Loucy (cell line): Measurements from ENCODE around the gene DSG2.

ENCODE experiments used
- H2AFZ ChIP-seq: fragments of 200-600 bp; sonication (generic); 2 replicates; pipeline ENCODE4 v1.6.0; 2016; ENCODE audit warnings: antibody characterized with exemption, mild to moderate bottlenecking, low read length, moderate library complexity
- H3F3A ChIP-seq: fragments of 200-600 bp; 2 replicates; pipeline ENCODE4 v1.6.0; 2016; ENCODE audit warnings: antibody characterized with exemption, low read depth, mild to moderate bottlenecking
- H3K27me3 ChIP-seq: fragments of 200-600 bp; sonication (generic); 2 replicates; pipeline ENCODE4 v1.6.1; 2014; ENCODE audit warnings: low read length, mild to moderate bottlenecking; ENCODE audit not compliant: insufficient read depth, poor library complexity, severe bottlenecking
- H3K36me3 ChIP-seq: fragments of 200-600 bp; sonication (generic); 2 replicates; pipeline ENCODE4 v1.6.1; 2016; ENCODE audit warnings: low read length; ENCODE audit not compliant: insufficient read depth
- H3K4me1 ChIP-seq: fragments of 200-600 bp; sonication (generic); 2 replicates; pipeline ENCODE4 v1.5.1; 2014; ENCODE audit warnings: low read length, mild to moderate bottlenecking; ENCODE audit not compliant: insufficient read depth, poor library complexity, severe bottlenecking
- H3K4me2 ChIP-seq: fragments of 200-600 bp; sonication (generic); 2 replicates; pipeline ENCODE4 v1.6.0; 2014; ENCODE audit warnings: antibody characterized with exemption, low read length, low read depth, mild to moderate bottlenecking; ENCODE audit not compliant: poor library complexity, severe bottlenecking
- H3K4me3 ChIP-seq: fragments of 200-600 bp; sonication (generic); 2 replicates; pipeline ENCODE4 v1.5.1; 2014; ENCODE audit warnings: low read length, mild to moderate bottlenecking, mixed read lengths; ENCODE audit not compliant: poor library complexity, severe bottlenecking
- H3K79me2 ChIP-seq: fragments of 200-600 bp; sonication (generic); 2 replicates; pipeline ENCODE4 v1.6.1; 2014; ENCODE audit warnings: low read length; ENCODE audit not compliant: insufficient read depth
- H3K9ac ChIP-seq: fragments of 200-600 bp; sonication (generic); 2 replicates; pipeline ENCODE4 v1.6.0; 2014; ENCODE audit warnings: mild to moderate bottlenecking, low read depth, low read length, moderate library complexity; ENCODE audit not compliant: poor library complexity, severe bottlenecking
- H3K9me2 ChIP-seq: fragments of 200-600 bp; sonication (generic); replicated peaks from 2 replicates; pipeline ENCODE4 v1.6.1; 2016; ENCODE audit warnings: low read depth, low read length, mixed read lengths
- H3K9me3 ChIP-seq: fragments of 200-600 bp; sonication (generic); 2 replicates; pipeline ENCODE4 v1.6.1; 2014; ENCODE audit warnings: mild to moderate bottlenecking, antibody characterized with exemption, low read length, low read depth; ENCODE audit not compliant: insufficient read depth
- H4K20me1 ChIP-seq: fragments of 200-600 bp; sonication (generic); 2 replicates; pipeline ENCODE4 v1.6.0; 2014; ENCODE audit warnings: antibody characterized with exemption, low read length, mild to moderate bottlenecking; ENCODE audit not compliant: insufficient read depth, poor library complexity, severe bottlenecking
- EZH2phosphoT487 ChIP-seq: fragments of 200-600 bp; IDR thresholded peaks from 2 replicates; pipeline ENCODE4 v1.6.1; 2018; ENCODE audit warnings: antibody characterized with exemption, mild to moderate bottlenecking, moderate library complexity, borderline replicate concordance
- TF ChIP-seq, protein P1 (sequence below): fragments of 200-600 bp; sonication (generic); conservative IDR thresholded peaks from 2 replicates; pipeline ENCODE4 v1.5.1; 2014; ENCODE audit warnings: mild to moderate bottlenecking, antibody characterized with exemption, low read length

Gene DSG2

DNA sequence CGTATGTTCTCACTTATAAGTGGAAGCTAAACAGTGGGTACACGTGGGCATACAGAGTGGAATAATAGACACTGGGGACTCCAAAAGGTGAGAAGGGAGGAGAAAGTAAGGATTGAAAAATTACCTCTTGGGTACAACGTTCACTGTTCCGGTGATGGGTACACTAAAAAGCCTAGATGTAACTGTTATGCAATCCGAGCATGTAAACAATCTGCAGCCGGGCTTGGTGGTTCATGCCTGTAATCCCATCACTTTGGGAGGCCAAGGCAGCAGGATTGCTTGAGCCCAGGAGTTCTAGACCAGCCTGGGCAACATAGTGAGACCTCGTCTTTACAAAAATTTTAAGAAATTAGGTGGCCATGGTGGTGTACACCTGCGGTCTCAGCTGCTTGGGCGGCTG is 60.6 kb downstream of the DSG2 start:
- H3K36me3 ChIP-seq = no peaks in the 10 kb centered on the region
- no peak overlapping the region for H3K4me2 ChIP-seq
- H2AFZ ChIP-seq = no peak overlapping the region
- H4K20me1 ChIP-seq = no peaks in the 10 kb centered on the region
- H3K9ac ChIP-seq = no peak overlapping the region
- TF ChIP-seq, protein P1, sequence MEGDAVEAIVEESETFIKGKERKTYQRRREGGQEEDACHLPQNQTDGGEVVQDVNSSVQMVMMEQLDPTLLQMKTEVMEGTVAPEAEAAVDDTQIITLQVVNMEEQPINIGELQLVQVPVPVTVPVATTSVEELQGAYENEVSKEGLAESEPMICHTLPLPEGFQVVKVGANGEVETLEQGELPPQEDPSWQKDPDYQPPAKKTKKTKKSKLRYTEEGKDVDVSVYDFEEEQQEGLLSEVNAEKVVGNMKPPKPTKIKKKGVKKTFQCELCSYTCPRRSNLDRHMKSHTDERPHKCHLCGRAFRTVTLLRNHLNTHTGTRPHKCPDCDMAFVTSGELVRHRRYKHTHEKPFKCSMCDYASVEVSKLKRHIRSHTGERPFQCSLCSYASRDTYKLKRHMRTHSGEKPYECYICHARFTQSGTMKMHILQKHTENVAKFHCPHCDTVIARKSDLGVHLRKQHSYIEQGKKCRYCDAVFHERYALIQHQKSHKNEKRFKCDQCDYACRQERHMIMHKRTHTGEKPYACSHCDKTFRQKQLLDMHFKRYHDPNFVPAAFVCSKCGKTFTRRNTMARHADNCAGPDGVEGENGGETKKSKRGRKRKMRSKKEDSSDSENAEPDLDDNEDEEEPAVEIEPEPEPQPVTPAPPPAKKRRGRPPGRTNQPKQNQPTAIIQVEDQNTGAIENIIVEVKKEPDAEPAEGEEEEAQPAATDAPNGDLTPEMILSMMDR = no peak
- TF ChIP-seq EZH2phosphoT487 = no peak
- H3K4me1 ChIP-seq = peaks cover 4% of the 10 kb centered on the region
- no peaks in the 10 kb centered on the region for H3K9me3 ChIP-seq
- no peaks in the 10 kb centered on the region for H3K9me2 ChIP-seq
- no peaks in the 10 kb centered on the region for H3K27me3 ChIP-seq
- H3K4me3 ChIP-seq = no peak overlapping the region
- H3F3A ChIP-seq = no peaks in the 10 kb centered on the region
- H3K79me2 ChIP-seq = no peaks in the 10 kb centered on the region

DNA sequence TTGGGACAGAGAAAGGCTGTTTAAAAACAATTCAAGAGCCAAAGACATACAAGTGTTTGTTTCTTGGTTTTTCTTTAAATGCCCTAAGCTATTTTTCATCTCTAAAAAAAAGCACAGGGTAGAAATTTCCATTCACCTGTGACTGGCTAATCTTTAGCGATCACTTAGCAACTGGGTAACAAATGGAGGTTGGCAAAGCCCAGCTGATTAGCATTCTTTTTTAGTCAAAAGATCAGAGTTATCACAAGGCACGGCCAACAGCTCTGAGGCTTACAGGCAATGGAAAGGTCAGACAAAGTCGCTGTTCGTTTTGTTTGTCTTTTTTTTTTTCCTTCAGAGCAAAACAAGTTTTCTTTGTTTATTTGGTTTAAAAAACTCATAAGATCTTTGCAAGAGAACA is 64.7 kb downstream of the DSG2 start:
- Histone ChIP-seq H3K9ac (no peak overlapping the region), H3K27me3 (no peaks in the 10 kb centered on the region), H3K79me2 (no peaks in the 10 kb centered on the region), H4K20me1 (no peaks in the 10 kb centered on the region), H3F3A (no peaks in the 10 kb centered on the region), H3K36me3 (no peaks in the 10 kb centered on the region), H3K4me3 (no peak overlapping the region), H2AFZ (no peak overlapping the region), H3K9me2 (no peaks in the 10 kb centered on the region), H3K4me2 (no peak overlapping the region), H3K9me3 (no peaks in the 10 kb centered on the region), H3K4me1 (no peaks in the 10 kb centered on the region)
- TF ChIP-seq EZH2phosphoT487 = no peak
- TF ChIP-seq, protein P1 = no peak

DNA sequence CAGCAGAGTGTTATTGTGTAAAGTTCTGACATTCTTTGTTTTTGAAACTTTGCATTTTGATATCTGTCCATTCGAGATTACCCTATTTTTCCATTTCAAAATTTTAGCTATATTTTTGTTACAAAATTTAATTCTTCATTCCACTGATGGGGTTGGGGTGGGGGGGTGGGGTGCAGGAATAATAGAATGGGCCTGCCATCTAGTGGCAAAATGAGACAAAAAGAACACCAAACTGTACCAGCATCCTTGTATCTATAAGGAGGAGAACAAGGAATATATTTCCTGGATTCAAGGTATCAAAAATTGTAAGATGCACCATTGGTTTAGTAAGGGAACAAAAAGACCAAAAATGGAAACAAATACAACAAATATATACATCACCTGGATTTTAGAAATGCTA is 65.8 kb downstream of the DSG2 start:
- H3K9me2 ChIP-seq = no peaks in the 10 kb centered on the region
- no peak overlapping the region for H2AFZ ChIP-seq
- H3K4me3 ChIP-seq = no peak overlapping the region
- H3K27me3 ChIP-seq = no peaks in the 10 kb centered on the region
- no peak overlapping the region for H3K4me2 ChIP-seq
- no peaks in the 10 kb centered on the region for H4K20me1 ChIP-seq
- H3K9me3 ChIP-seq = no peaks in the 10 kb centered on the region
- no peaks in the 10 kb centered on the region for H3K79me2 ChIP-seq
- no peaks in the 10 kb centered on the region for H3K36me3 ChIP-seq
- no peak for TF ChIP-seq EZH2phosphoT487
- TF ChIP-seq, protein P1 = peak; percentile 34
- H3K4me1 ChIP-seq = no peaks in the 10 kb centered on the region
- H3K9ac ChIP-seq = no peak overlapping the region
- H3F3A ChIP-seq = no peaks in the 10 kb centered on the region
